GM13977 (cell line): Measurements from ENCODE around the gene FAM20C.

Experiments
- DNase-seq: peaks from one replicate; pipeline ENCODE4 v3.0.0; 2012; ENCODE audit warnings: low spot score
- in situ Hi-C: fragments of 300-500 bp; cut with MboI; formaldehyde crosslinking; loops from one replicate; pipeline ENCODE4 v1.12.0; 2022; ENCODE audit warnings: low sequenced_read_pairs, low pct_unique_long_range_greater_than_20kb, mixed read lengths, inconsistent platforms; ENCODE audit not compliant: unreplicated experiment
- TF ChIP-seq, protein P1 (sequence below): IDR thresholded peaks from 2 replicates; pipeline ENCODE4 v1.5.1; 2012; ENCODE audit warnings: mild to moderate bottlenecking, control low read depth; ENCODE audit not compliant: insufficient read depth; ENCODE audit errors: extremely low read depth, missing control alignments

FAM20C gene

GRCh38 chr7:164882-165660, 27.3 kb upstream of the FAM20C start:
- in situ Hi-C loops: no loop called here
- no peak for DNase-seq
- TF ChIP-seq, protein P1, sequence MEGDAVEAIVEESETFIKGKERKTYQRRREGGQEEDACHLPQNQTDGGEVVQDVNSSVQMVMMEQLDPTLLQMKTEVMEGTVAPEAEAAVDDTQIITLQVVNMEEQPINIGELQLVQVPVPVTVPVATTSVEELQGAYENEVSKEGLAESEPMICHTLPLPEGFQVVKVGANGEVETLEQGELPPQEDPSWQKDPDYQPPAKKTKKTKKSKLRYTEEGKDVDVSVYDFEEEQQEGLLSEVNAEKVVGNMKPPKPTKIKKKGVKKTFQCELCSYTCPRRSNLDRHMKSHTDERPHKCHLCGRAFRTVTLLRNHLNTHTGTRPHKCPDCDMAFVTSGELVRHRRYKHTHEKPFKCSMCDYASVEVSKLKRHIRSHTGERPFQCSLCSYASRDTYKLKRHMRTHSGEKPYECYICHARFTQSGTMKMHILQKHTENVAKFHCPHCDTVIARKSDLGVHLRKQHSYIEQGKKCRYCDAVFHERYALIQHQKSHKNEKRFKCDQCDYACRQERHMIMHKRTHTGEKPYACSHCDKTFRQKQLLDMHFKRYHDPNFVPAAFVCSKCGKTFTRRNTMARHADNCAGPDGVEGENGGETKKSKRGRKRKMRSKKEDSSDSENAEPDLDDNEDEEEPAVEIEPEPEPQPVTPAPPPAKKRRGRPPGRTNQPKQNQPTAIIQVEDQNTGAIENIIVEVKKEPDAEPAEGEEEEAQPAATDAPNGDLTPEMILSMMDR: no peak

- TF ChIP-seq, protein P1: no peak
- DNase-seq: no peak
- in situ Hi-C loops: no loop called here
These were observed 26.6 kb upstream of the FAM20C start for GRCh38 chr7:165661-166337.

DNA sequence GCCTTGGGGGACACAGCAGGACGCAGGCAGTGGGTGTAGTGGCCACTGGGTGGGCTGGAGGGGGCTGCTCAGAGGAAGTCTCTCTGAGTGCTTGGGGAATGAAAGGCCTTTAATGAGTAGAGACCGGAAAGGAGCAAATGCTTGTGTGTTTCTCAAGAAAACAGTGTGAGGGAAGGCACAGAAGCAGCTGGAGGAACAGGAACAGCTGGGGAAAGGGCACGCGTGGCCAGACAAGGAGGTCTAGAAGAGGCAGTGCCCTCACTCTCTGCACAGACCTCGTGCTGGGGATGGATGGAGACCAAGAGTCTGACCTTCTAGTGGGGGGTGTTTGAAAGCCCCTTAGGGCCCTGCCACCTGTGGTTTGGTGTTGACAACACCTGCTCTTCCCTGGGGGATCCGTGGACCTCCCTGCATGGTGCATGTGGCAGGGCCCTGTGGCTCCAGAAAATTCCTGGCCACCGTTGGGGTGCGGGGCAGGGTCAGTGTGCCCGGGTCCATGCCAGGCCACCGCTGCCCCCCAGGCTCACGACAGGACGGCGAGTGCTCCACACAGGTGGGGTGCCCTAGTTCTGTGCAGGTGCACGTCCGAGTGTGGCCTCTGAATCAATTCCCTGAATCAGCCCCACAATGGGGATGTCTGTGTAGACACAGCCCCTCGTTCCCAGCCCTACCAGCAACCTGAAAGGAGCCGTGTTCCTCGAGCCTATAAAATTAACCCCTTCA, 25.9 kb upstream of the FAM20C start:
- TF ChIP-seq, protein P1: no peak
- no peak for DNase-seq
- in situ Hi-C loops: no loop called here

- TF ChIP-seq, protein P1: no peak
- in situ Hi-C loops: no loop called here
- no peak for DNase-seq
These were observed 25.1 kb upstream of the FAM20C start for GRCh38 chr7:167090-167855.

DNA sequence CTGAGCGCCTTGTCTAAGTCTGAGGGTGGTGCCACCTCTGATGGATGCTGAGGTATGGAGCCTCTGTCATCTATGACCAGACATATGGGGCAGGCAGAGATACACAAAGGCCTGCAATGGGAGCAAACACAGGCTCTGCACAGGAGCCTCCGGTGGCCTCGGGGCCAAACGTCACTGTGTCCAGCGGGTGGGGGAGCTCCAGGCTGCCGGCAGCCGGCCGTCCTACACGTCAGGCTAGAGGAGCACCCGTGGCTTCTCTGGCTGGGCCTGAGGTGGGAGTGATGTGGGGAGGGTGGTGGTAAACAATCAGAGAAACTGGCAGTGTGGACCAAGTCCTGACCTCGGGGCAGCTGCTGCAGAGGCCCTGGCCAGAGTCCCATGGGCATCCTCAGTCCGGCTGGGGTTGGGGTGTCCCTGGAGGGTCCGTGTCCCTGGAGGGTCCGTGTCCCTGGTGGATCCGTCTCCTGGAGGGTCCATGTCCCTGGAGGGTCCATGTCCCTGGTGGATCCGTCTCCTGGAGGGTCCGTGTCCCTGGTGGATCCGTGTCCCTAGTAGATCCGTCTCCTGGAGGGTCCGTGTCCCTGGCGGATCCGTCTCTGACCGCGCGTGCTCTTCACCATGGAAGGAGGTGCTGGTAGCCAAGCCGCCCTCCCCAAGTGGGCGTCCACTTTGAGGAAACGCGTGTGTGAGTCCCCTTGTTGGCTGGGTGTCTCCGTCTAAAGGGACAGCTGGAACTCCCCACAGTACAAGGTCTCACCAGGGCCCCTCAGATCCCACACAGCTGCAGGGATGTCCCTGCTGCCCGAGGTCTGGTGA, 24.2 kb upstream of the FAM20C start:
- TF ChIP-seq, protein P1: no peak
- no peak for DNase-seq
- in situ Hi-C loops: no loop called here
